HepG2 (cell line): ENCODE data around the gene SSTR5. TPM values are rescaled to one million over a fixed set of nuclear protein-coding genes. Genes with fewer than 3 reads are reported as not detected.

ENCODE experiments used
- ARHGAP35 ChIP-seq: sonication (generic); formaldehyde crosslinking; IDR thresholded peaks from 2 replicates; pipeline ENCODE4 v1.9.0; 2022; ENCODE audit warnings: mild to moderate bottlenecking, inconsistent platforms, moderate library complexity, missing genetic modification reagents, borderline replicate concordance
- ATF7-NPFF ChIP-seq: sonication (generic); formaldehyde crosslinking; IDR thresholded peaks from 2 replicates; pipeline ENCODE4 v1.8.1; 2023; ENCODE audit warnings: mild to moderate bottlenecking, low read depth, missing genetic modification reagents, moderate library complexity
- EHMT2 ChIP-seq: fragments of 200-600 bp; sonication (generic); IDR thresholded peaks from 2 replicates; pipeline ENCODE4 v1.7.0; 2017; ENCODE audit warnings: antibody characterized with exemption, low read depth, low read length, borderline replicate concordance
- HES4 ChIP-seq: sonication (generic); formaldehyde crosslinking; IDR thresholded peaks from 2 replicates; pipeline ENCODE4 v1.9.0; 2021; ENCODE audit warnings: mild to moderate bottlenecking, missing genetic modification reagents, borderline replicate concordance
- NR2F6 ChIP-seq, 2 experiments: IDR thresholded peaks; 2 replicates each; pipeline ENCODE4 v1.6.1; 2016; ENCODE audit warnings: antibody characterized with exemption in 1 of 2, mild to moderate bottlenecking in 1 of 2
- PPARG ChIP-seq: conservative IDR thresholded peaks from 2 replicates; pipeline ENCODE4 v1.6.1; 2016; ENCODE audit warnings: missing biosample characterization, missing genetic modification reagents
- RBM22 ChIP-seq: fragments of 200-400 bp; formaldehyde crosslinking; optimal IDR thresholded peaks from 2 replicates; pipeline ENCODE3; 2017; ENCODE audit warnings: mild to moderate bottlenecking, low read length, moderate library complexity
- RFX1 ChIP-seq: fragments of 450-650 bp; IDR thresholded peaks from 2 replicates; pipeline ENCODE4 v1.6.1; 2017
- RFX3 ChIP-seq: IDR thresholded peaks from 2 replicates; pipeline ENCODE4 v1.6.1; 2016; ENCODE audit warnings: missing biosample characterization, missing genetic modification reagents
- RFXAP ChIP-seq: sonication (generic); formaldehyde crosslinking; IDR thresholded peaks from 2 replicates; pipeline ENCODE4 v1.4.0; 2020; ENCODE audit warnings: missing genetic modification reagents, borderline replicate concordance
- ZBTB40 ChIP-seq, 2 experiments: fragments of 450-650 bp in 1 of 2; sonication (generic) in 1 of 2; formaldehyde crosslinking in 1 of 2; IDR thresholded peaks; 2 replicates each; pipeline versions ENCODE4 v1.6.1 to v1.8.0; 2016 to 2022; ENCODE audit warnings: antibody characterized with exemption in 1 of 2, mild to moderate bottlenecking in 1 of 2, missing genetic modification reagents in 1 of 2
- ZNF10 ChIP-seq: sonication (generic); formaldehyde crosslinking; IDR thresholded peaks from 2 replicates; pipeline ENCODE4 v1.4.0; 2020; ENCODE audit warnings: mild to moderate bottlenecking, low read depth, missing genetic modification reagents, borderline replicate concordance
- ZNF704 ChIP-seq: sonication (generic); formaldehyde crosslinking; IDR thresholded peaks from 2 replicates; pipeline ENCODE4 v1.8.1; 2023; ENCODE audit warnings: mild to moderate bottlenecking, inconsistent platforms, moderate library complexity, missing genetic modification reagents, borderline replicate concordance
- polyA plus RNA-seq, 8 experiments: library from polyadenylated mRNA; depleted of rRNA in 3 of 8; stranded (reverse) in 7 of 8; unstranded in 1 of 8; fragments of >200 nt; fragmentation: Illumina TruSeq in 4 of 8; extraction: Trizol in 4 of 8; gene quantifications; 2 replicates each; pipeline versions ENCODE4 v1.2.1 to v1.2.3, GENCODE V29; 2011 to 2016; ENCODE audit warnings: low read depth in 4 of 8, missing spikeins in 1 of 8, mixed read lengths in 1 of 8; ENCODE audit not compliant: insufficient read depth in 1 of 8
- total RNA-seq, 5 experiments: library from RNA; depleted of rRNA; stranded (reverse); fragments of >200 nt; fragmentation: Illumina TruSeq; extraction: Trizol; gene quantifications; 2 replicates each; pipeline ENCODE4 v1.2.3, GENCODE V29; 2016; ENCODE audit warnings: low read depth in 1 of 5
- TF ChIP-seq, protein P1 (sequence below): sonication (generic); formaldehyde crosslinking; IDR thresholded peaks from 2 replicates; pipeline ENCODE4 v1.4.0; 2020; ENCODE audit warnings: low read depth, mild to moderate bottlenecking, missing genetic modification reagents
- TF ChIP-seq, protein P2 (sequence below): sonication (generic); formaldehyde crosslinking; conservative IDR thresholded peaks from 2 replicates; pipeline ENCODE4 v1.4.0; 2020; ENCODE audit warnings: missing genetic modification reagents

Gene SSTR5
- total and polyA plus RNA-seq, 2 of the 13 experiments (the other 11 are each of a cell fraction or from before 2014, with no cell fraction given), result 0.20 to 0.49 TPM

GRCh38 chr16:1078579-1079021, 6.1 kb downstream of the SSTR5 start (continued):
- TF ChIP-seq ZBTB40 (IDR thresholded peaks at IDR 0.05) (no peak), ZBTB40 (CRISPR knock-in tag; IDR thresholded peaks at IDR 0.05) (peak; percentile 68; the same call in 1 of the 2 replicates), RFX1 (no peak), RFXAP (peak; percentile 79; the same call in 1 of the 2 replicates), RFX3 (CRISPR knock-in tag) (no peak), ZNF10 (CRISPR knock-in tag) (no peak), ARHGAP35 (CRISPR knock-in tag) (no peak; the same call in 1 of the 2 replicates), ATF7-NPFF (peak; percentile 78; the same call in 1 of the 2 replicates), HES4 (no peak), ZNF704 (CRISPR knock-in tag) (peak; percentile 31; the same call in 1 of the 2 replicates), RBM22 (no peak), PPARG (CRISPR knock-in tag) (peak; percentile 78), EHMT2 (no peak), NR2F6 (IDR thresholded peaks at IDR 0.05) (peak; percentile 78), NR2F6 (CRISPR knock-in tag; IDR thresholded peaks at IDR 0.05) (peak; percentile 90)
- TF ChIP-seq, protein P1, sequence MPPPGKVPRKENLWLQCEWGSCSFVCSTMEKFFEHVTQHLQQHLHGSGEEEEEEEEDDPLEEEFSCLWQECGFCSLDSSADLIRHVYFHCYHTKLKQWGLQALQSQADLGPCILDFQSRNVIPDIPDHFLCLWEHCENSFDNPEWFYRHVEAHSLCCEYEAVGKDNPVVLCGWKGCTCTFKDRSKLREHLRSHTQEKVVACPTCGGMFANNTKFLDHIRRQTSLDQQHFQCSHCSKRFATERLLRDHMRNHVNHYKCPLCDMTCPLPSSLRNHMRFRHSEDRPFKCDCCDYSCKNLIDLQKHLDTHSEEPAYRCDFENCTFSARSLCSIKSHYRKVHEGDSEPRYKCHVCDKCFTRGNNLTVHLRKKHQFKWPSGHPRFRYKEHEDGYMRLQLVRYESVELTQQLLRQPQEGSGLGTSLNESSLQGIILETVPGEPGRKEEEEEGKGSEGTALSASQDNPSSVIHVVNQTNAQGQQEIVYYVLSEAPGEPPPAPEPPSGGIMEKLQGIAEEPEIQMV (CRISPR knock-in tag), result peak; percentile 50; the same call in 1 of the 2 replicates
- TF ChIP-seq, protein P2, sequence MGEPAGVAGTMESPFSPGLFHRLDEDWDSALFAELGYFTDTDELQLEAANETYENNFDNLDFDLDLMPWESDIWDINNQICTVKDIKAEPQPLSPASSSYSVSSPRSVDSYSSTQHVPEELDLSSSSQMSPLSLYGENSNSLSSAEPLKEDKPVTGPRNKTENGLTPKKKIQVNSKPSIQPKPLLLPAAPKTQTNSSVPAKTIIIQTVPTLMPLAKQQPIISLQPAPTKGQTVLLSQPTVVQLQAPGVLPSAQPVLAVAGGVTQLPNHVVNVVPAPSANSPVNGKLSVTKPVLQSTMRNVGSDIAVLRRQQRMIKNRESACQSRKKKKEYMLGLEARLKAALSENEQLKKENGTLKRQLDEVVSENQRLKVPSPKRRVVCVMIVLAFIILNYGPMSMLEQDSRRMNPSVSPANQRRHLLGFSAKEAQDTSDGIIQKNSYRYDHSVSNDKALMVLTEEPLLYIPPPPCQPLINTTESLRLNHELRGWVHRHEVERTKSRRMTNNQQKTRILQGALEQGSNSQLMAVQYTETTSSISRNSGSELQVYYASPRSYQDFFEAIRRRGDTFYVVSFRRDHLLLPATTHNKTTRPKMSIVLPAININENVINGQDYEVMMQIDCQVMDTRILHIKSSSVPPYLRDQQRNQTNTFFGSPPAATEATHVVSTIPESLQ (CRISPR knock-in tag), result no peak
